Left ventricle myocardium inferior (tissue), 1 donor: ENCODE data around the gene PARD3B. TPM values are rescaled to one million over a fixed set of nuclear protein-coding genes. Genes with fewer than 3 reads are reported as not detected.

Experiments
- DNase-seq: peaks from one replicate; pipeline ENCODE4 v3.0.0-alpha.2; 2020
- H3K27ac ChIP-seq: fragments of 200-600 bp; replicated peaks from 2 replicates; pipeline ENCODE4 v1.8.0; 2021
- H3K27me3 ChIP-seq: fragments of 200-600 bp; 2 replicates; pipeline ENCODE4 v1.8.0; 2021; ENCODE audit warnings: low read depth
- H3K36me3 ChIP-seq: fragments of 200-600 bp; 2 replicates; pipeline ENCODE4 v1.8.0; 2021
- H3K4me1 ChIP-seq: fragments of 200-600 bp; 2 replicates; pipeline ENCODE4 v1.8.0; 2021
- H3K4me3 ChIP-seq: fragments of 200-600 bp; 2 replicates; pipeline ENCODE4 v1.8.0; 2021; ENCODE audit warnings: mild to moderate bottlenecking, moderate library complexity
- H3K9me3 ChIP-seq: fragments of 200-600 bp; replicated peaks from 2 replicates; pipeline ENCODE4 v1.8.0; 2021
- intact Hi-C: fragments of 100-400 bp; cut with micrococcal nuclease; formaldehyde crosslinking; loops from one replicate; pipeline ENCODE4 v1.11.0; 2022
- total RNA-seq: library from RNA; stranded (reverse); fragmentation: NEBNext Ultra II Directional; extraction: Animal tissue kit (Norgen Biotek cat#: 25700); gene quantifications from one replicate; pipeline ENCODE4 v1.2.1, GENCODE V29; 2021
- TF ChIP-seq, protein P1 (sequence below): fragments of 200-600 bp; IDR thresholded peaks from 2 replicates; pipeline ENCODE4 v1.8.0; 2021; ENCODE audit warnings: antibody characterized with exemption, mild to moderate bottlenecking, borderline replicate concordance
- donor health status: DM: no; HTN: yes; CAD: no; lungs with severe emphysema.

Gene PARD3B
- total RNA-seq, 1 donor from 2014 or later = 9.1 TPM

GRCh38 chr2:204720874-204721273, 175.6 kb downstream of the PARD3B start:
- TF ChIP-seq, protein P1, sequence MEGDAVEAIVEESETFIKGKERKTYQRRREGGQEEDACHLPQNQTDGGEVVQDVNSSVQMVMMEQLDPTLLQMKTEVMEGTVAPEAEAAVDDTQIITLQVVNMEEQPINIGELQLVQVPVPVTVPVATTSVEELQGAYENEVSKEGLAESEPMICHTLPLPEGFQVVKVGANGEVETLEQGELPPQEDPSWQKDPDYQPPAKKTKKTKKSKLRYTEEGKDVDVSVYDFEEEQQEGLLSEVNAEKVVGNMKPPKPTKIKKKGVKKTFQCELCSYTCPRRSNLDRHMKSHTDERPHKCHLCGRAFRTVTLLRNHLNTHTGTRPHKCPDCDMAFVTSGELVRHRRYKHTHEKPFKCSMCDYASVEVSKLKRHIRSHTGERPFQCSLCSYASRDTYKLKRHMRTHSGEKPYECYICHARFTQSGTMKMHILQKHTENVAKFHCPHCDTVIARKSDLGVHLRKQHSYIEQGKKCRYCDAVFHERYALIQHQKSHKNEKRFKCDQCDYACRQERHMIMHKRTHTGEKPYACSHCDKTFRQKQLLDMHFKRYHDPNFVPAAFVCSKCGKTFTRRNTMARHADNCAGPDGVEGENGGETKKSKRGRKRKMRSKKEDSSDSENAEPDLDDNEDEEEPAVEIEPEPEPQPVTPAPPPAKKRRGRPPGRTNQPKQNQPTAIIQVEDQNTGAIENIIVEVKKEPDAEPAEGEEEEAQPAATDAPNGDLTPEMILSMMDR = no peak
- Histone ChIP-seq H3K4me1 (no peaks in the 10 kb centered on the region), H3K4me3 (no peak overlapping the region), H3K27me3 (no peaks in the 10 kb centered on the region), H3K27ac (no peak overlapping the region), H3K36me3 (no peaks in the 10 kb centered on the region), H3K9me3 (no peaks in the 10 kb centered on the region)
- DNase-seq = no peak
- intact Hi-C loops = no loop called here

GRCh38 chr2:204722207-204722606, 176.9 kb downstream of the PARD3B start:
- Histone ChIP-seq H3K27ac (no peak overlapping the region), H3K36me3 (no peaks in the 10 kb centered on the region), H3K27me3 (no peaks in the 10 kb centered on the region), H3K4me3 (no peak overlapping the region), H3K9me3 (no peaks in the 10 kb centered on the region), H3K4me1 (no peaks in the 10 kb centered on the region)
- TF ChIP-seq, protein P1 = no peak
- DNase-seq = no peak
- intact Hi-C loops = no loop called here

DNA sequence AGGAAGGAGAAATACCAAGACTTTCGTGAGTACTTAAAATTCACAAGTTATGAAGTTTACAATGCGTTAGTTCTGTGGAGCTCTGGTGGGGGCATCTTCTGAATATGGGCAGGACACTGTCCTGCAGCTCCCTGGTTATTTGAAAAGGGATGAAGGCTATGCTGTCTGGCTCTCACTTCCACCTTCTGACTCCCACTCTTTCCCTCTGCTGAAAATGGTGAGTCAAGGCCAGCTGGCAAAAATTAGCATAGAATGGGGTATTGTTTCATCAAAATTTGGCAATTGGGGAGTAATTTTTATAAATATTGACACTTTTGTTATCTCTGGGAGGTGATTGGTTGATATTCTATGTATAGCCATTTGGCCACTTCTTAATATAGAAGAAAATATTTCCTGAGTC, 177.4 kb downstream of the PARD3B start:
- TF ChIP-seq, protein P1 = no peak
- Histone ChIP-seq H3K27ac (no peak overlapping the region), H3K36me3 (no peaks in the 10 kb centered on the region), H3K4me3 (no peak overlapping the region), H3K9me3 (no peaks in the 10 kb centered on the region), H3K27me3 (no peaks in the 10 kb centered on the region), H3K4me1 (no peaks in the 10 kb centered on the region)
- no peak for DNase-seq
- intact Hi-C loops = no loop called here

DNA sequence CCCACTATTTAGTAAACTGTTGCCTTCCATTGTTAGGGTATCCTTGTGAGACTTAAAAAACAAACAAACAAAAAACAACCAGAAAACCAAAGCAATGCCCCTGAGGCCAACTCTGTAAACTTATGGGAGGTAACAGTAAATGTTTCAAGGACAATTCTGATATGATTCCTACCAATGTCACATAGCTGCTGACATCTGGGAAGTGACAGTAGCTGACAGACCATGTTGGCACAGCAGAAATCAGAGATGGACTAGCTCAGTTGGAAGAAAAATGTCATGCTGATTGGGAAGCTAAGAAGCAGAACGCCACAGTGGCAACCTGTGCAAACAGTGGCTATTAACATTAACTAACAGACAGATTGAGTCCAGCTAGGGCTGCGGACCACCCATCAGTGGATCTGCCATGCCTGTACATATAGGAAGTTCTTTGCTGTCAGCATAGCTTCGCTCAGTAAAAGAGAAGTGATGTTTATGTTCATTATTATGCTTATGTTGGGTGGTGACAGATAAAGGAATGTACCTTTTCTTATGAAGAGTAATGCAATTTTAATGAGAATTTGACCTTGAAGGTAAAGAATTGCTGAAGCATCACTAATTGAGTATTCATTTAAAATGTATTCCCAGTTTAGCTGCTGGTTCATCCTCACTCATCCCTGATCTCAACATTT, 180.6 kb downstream of the PARD3B start:
- TF ChIP-seq, protein P1 = no peak
- H3K27ac ChIP-seq = no peak overlapping the region
- no peaks in the 10 kb centered on the region for H3K36me3 ChIP-seq
- intact Hi-C loops = no loop called here
- DNase-seq = no peak
- no peaks in the 10 kb centered on the region for H3K27me3 ChIP-seq
- H3K4me3 ChIP-seq = no peak overlapping the region
- no peaks in the 10 kb centered on the region for H3K4me1 ChIP-seq
- no peaks in the 10 kb centered on the region for H3K9me3 ChIP-seq

- DNase-seq = no peak
- Histone ChIP-seq H3K4me3 (no peak overlapping the region), H3K27ac (no peak overlapping the region), H3K4me1 (peaks cover under 1% of the 10 kb centered on the region), H3K27me3 (no peaks in the 10 kb centered on the region), H3K9me3 (no peaks in the 10 kb centered on the region), H3K36me3 (no peaks in the 10 kb centered on the region)
- TF ChIP-seq, protein P1 = no peak
- intact Hi-C loops = no loop called here
These were observed 181.6 kb downstream of the PARD3B start for GRCh38 chr2:204726831-204727230.

DNA sequence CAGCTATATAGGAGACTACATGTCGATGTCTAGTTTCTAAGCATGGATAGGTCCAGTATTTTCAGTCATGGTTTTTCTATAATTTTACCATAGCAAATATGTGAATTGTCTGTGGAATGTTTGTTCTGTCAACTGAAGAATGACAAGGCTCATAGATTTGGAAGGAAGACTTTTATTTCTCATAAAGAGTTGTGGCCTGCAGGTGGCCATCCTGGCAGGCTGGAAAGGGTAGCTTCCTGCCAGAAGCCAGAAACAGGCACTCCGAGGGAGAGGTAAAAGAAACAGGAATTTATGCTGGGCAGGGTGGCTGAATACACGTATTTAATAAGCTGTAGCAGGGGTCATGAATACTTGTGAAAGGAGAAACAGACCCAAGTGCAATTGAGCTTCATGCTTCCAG, 182.1 kb downstream of the PARD3B start:
- intact Hi-C loops = no loop called here

More for the DNA sequence above, 182.1 kb downstream of the PARD3B start:
- H3K27ac ChIP-seq = no peak overlapping the region
- DNase-seq = no peak
- no peaks in the 10 kb centered on the region for H3K27me3 ChIP-seq
- H3K4me1 ChIP-seq = peaks cover 6% of the 10 kb centered on the region
- H3K4me3 ChIP-seq = no peak overlapping the region
- no peaks in the 10 kb centered on the region for H3K36me3 ChIP-seq
- H3K9me3 ChIP-seq = no peaks in the 10 kb centered on the region
- TF ChIP-seq, protein P1 = no peak
